ENCODE data around the gene ZNF813. TPM values are rescaled to one million over a fixed set of nuclear protein-coding genes. Genes with fewer than 3 reads are reported as not detected.

Gene ZNF813
- total and polyA plus RNA-seq, 11 donors = 0.42 to 2.5 (median 1.1) TPM

DNA sequence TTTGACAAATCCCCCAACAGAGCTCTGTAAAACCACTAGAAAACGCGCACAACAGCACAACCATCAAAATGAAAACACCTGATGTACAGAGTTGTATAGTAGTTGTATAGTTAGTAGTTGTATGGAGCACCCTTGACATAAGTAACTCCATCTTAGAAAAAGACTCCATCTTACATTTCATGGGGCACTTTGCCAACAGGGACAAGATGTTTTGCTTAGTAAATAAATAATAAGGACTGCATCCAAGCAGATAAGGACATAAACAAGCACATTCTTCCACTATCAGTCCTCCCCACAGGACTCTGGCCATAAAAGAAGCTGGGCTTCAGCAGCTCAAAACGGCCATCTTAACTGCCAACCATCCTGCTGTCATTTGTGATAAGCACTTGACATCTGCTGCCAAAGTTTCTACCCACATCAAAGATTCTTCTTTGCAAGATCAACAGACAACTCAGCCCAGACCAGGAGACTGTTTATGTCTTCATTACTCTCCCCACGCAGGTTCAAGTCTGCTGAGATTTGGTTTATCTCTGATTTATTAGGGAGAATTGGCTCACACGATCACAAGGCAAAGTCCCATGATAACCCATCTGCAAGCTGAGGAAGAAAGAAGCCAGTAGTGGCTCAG, 49.7 kb downstream of the ZNF813 start:
- TF ChIP-seq POLR2A (IDR thresholded peaks at IDR 0.05) = no peak
- TF ChIP-seq, protein P1, sequence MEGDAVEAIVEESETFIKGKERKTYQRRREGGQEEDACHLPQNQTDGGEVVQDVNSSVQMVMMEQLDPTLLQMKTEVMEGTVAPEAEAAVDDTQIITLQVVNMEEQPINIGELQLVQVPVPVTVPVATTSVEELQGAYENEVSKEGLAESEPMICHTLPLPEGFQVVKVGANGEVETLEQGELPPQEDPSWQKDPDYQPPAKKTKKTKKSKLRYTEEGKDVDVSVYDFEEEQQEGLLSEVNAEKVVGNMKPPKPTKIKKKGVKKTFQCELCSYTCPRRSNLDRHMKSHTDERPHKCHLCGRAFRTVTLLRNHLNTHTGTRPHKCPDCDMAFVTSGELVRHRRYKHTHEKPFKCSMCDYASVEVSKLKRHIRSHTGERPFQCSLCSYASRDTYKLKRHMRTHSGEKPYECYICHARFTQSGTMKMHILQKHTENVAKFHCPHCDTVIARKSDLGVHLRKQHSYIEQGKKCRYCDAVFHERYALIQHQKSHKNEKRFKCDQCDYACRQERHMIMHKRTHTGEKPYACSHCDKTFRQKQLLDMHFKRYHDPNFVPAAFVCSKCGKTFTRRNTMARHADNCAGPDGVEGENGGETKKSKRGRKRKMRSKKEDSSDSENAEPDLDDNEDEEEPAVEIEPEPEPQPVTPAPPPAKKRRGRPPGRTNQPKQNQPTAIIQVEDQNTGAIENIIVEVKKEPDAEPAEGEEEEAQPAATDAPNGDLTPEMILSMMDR (IDR thresholded peaks at IDR 0.05) = no peak
- intact Hi-C loops (cut with DNase I) = loop anchor here in 5 of 10 donors (5.0 to 10.0 kb wide), 3 partner anchors 85 to 322 kb away; partner anchors contain the start of genes ZNF665 (in 3 of the 5) and ZNF761 (in 1 of the 5)
- H3K27me3 ChIP-seq = no peaks in the 10 kb centered on the region

DNA sequence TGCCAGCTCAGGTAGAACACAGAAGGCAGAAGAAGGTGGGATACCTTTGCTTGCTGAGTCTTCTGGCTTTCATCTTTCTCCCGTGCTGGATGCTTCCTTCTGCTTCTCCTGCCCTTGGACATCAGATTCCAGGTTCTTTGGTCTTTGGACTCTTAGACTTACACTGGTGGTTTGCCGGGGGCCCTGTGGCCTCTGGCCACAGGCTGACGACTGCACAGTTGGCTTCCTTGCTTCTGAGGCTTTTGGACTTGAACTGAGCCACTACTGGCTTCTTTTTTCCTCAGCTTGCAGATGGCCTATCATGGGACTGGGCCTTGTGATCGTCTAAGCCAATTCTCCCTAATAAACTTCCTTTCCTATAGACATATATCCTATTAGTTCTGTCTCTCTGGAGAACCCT, 50.6 kb downstream of the ZNF813 start:
- DNase-seq = no peak
- H3K27ac ChIP-seq = no peak overlapping the region
- 79 to 85% (median 83%) methylated on average over 4 of the region's 4 CpGs for WGBS, 4 donors
- intact Hi-C loops (cut with DNase I) = loop anchor here in 5 of 10 donors (5.0 to 10.0 kb wide), 3 partner anchors 86 to 323 kb away; partner anchors contain the start of genes ZNF665 (in 3 of the 5) and ZNF761 (in 1 of the 5)
- H3K27me3 ChIP-seq = no peaks in the 10 kb centered on the region
- H3K4me1 ChIP-seq = peaks cover 0 to 15% (median 10%) of the 10 kb centered on the region in 12 donors
- no peaks in the 10 kb centered on the region for H3K36me3 ChIP-seq
- TF ChIP-seq, protein P1 (IDR thresholded peaks at IDR 0.05) = no peak
- TF ChIP-seq POLR2A (IDR thresholded peaks at IDR 0.05) = no peak
- H3K4me3 ChIP-seq = no peak overlapping the region
- H3K9me3 ChIP-seq = peaks cover 0 to 11% (median 0%) of the 10 kb centered on the region in 12 donors
- ATAC-seq = no peak

More for the DNA sequence above, 49.7 kb downstream of the ZNF813 start:
- no peaks in the 10 kb centered on the region for H3K36me3 ChIP-seq
- ATAC-seq = no peak
- DNase-seq = no peak
- WGBS, 4 donors = 57 to 67% (median 63%) methylated on average over 5 of the region's 5 CpGs
- peaks cover 0 to 11% (median 0%) of the 10 kb centered on the region in 12 donors for H3K9me3 ChIP-seq
- no peak overlapping the region for H3K27ac ChIP-seq
- H3K4me1 ChIP-seq = peaks cover 0 to 15% (median 10%) of the 10 kb centered on the region in 12 donors
- no peak overlapping the region for H3K4me3 ChIP-seq

DNA sequence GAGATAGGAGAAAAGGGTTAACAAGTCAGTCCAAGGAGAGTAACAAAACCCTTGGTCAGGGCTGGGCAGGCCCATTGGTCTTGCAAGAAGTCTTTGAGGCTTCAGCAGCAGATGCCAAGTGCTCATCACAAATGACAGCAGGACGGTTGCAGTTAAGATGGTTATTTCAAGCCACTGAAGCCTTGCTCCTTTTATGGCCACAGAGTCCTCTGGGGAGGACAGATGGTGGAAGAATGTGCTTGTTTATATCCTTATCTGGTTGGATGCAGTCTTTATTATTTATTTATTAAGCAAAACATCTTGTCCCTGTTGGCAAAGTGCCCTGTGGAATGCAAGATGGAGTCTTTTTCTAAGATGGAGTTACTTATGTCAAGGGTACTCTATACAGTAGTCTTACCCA, 51.2 kb downstream of the ZNF813 start:
- H3K36me3 ChIP-seq = no peaks in the 10 kb centered on the region
- intact Hi-C loops (cut with DNase I) = loop anchor here in 5 of 10 donors (5.0 to 10.0 kb wide), 3 partner anchors 86 to 324 kb away; partner anchors contain the start of genes ZNF665 (in 3 of the 5) and ZNF761 (in 1 of the 5)
- TF ChIP-seq POLR2A (IDR thresholded peaks at IDR 0.05) = no peak
- TF ChIP-seq, protein P1 (IDR thresholded peaks at IDR 0.05) = no peak
- H3K27me3 ChIP-seq = no peaks in the 10 kb centered on the region
- H3K4me1 ChIP-seq = peaks cover 0 to 15% (median 10%) of the 10 kb centered on the region in 12 donors
- ATAC-seq (no peak), DNase-seq (no peak)
- H3K4me3 ChIP-seq = no peak overlapping the region
- WGBS, 4 donors = 13 to 34% (median 19%) methylated on average over 1 of the region's 1 CpG
- peaks cover 0 to 11% (median 0%) of the 10 kb centered on the region in 12 donors for H3K9me3 ChIP-seq
- H3K27ac ChIP-seq = peak overlapping the region in 5 of 12 donors; percentile 2 to 93 (median 45)

DNA sequence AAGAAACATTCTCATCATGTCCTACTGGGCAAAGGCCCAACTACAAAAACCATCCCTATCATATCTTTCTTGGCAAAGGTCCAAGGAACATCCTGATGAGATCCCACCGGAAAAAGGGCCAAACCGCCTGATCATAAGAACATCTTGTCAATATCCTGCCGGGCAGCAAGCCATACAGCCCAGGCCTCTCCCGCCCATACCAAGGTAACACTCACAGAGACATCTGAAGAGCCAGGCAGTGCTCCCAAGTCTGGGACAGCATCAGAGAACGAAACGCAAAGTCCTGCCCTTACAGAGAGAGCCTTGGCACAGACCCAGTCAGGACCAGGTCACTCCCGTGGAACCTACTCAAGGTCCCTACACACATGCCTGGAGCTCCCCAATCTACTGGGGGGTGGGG, 51.9 kb downstream of the ZNF813 start:
- Histone ChIP-seq H3K9me3 (peaks cover 0 to 11% (median 0%) of the 10 kb centered on the region in 12 donors), H3K4me3 (no peak overlapping the region), H3K27ac (peak overlapping the region in 11 of 12 donors; percentile 57 to 93 (median 85)), H3K27me3 (no peaks in the 10 kb centered on the region), H3K4me1 (peaks cover 0 to 15% (median 10%) of the 10 kb centered on the region in 12 donors), H3K36me3 (no peaks in the 10 kb centered on the region)
- intact Hi-C loops (cut with DNase I) = loop anchor here in 5 of 10 donors (5.0 to 10.0 kb wide), 3 partner anchors 87 to 325 kb away; partner anchors contain the start of genes ZNF665 (in 3 of the 5) and ZNF761 (in 1 of the 5)
- 37 to 57% (median 41%) methylated on average over 7 of the region's 7 CpGs for WGBS, 4 donors
- DNase-seq (peak in 3 of 5 donors; percentile 22 to 50 (median 33)), ATAC-seq (no peak)
- TF ChIP-seq, protein P1 (IDR thresholded peaks at IDR 0.05) = no peak
- TF ChIP-seq POLR2A (IDR thresholded peaks at IDR 0.05) = no peak
